Activated CD8-positive, alpha-beta memory T cell treated with anti-CD3 and anti-CD28 coated beads, Interleukin-2, amount 50 U/mL, for 4 hours (primary cell): ENCODE results near the gene CDK16.

Experiments used
- DNase-seq: peaks from one replicate; pipeline ENCODE4 v3.0.0-alpha.2; 2020

CDK16 gene

DNA sequence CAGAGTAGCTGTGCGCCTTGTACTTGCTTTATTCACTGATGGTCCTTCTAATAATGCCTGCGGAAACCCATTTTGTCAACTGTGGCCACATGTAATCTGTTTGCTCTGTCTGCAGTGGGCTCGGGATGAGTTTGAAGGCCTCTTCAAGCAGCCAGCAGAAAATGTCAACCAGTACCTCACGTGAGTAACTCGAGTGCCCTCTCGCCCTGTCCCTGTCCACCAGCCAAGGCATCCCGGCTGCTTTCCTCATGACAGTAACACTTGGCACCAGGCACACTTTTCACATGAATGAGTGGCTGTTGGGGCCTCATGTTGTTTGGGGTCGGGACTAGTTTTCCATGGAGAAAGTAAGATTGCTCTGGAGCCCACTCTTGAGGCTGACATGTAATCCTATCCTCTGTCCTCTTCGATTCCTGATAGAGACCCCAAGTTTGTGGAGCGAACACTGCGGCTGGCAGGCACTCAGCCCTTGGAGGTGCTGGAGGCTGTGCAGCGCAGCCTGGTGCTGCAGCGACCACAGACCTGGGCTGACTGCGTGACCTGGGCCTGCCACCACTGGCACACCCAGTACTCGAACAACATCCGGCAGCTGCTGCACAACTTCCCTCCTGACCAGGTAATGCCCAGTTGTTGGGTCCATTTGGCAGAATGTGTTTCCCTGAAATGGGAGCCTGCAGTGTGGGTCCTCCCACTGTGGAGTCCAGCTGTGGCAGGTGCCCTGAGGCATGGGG lies 8.8 kb upstream of the CDK16 start:
- DNase-seq = no peak

DNA sequence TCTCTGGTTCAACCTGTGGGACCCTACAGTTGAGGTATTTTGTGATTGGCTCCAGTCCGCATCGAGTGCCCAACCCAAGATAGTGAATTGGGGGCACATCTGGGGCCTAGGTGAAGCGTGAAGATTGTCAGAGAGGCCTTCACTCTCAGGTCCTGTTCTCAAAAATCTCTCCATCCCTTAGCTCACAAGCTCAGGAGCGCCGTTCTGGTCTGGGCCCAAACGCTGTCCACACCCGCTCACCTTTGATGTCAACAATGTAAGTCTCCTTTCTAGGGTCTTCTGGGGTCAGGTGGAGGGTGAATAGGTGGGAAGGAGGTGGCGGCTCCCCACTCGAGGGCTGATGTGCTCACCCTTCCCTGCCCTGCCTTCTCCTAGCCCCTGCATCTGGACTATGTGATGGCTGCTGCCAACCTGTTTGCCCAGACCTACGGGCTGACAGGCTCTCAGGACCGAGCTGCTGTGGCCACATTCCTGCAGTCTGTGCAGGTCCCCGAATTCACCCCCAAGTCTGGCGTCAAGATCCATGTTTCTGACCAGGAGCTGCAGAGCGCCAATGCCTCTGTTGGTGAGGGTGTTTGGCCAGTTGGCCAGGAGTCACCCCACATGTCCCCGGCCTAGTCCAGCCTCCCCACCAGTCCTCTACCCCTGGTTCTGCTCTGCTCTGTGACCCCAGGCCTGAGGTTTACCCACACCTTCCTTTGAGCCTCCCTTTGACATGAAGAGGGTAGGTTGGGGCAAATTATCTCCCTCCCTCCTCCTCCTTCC lies 7.6 kb upstream of the CDK16 start:
- DNase-seq = no peak

DNA sequence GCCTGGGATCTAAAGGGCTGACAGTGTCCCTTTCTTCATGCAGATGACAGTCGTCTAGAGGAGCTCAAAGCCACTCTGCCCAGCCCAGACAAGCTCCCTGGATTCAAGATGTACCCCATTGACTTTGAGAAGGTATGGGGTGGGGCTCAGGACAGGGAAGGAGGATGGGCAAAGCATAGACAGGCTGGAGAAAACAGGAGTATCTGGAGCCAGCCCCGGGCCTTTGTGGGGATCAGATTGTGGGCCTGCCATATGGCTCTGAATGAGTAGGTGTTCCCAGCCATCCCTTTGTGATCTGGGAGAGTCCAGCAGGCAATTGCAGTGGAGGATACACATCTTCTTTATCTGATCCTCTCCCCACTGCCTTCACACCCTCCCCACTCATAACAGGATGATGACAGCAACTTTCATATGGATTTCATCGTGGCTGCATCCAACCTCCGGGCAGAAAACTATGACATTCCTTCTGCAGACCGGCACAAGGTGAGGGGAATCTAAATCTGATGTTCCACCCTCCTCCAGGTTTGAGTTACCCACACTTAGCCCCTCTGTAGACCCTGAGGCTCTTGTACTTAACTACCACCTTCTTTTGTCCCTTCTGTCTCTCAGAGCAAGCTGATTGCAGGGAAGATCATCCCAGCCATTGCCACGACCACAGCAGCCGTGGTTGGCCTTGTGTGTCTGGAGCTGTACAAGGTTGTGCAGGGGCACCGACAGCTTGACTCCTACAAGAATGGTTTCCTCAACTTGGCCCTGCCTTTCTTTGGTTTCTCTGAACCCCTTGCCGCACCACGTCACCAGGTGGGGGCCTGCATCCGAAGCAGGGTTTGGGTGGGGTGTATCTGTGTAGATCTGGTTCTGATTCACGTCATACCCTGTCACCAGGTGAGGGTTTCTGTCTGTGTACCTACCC lies 5.8 kb upstream of the CDK16 start:
- DNase-seq = no peak

DNA sequence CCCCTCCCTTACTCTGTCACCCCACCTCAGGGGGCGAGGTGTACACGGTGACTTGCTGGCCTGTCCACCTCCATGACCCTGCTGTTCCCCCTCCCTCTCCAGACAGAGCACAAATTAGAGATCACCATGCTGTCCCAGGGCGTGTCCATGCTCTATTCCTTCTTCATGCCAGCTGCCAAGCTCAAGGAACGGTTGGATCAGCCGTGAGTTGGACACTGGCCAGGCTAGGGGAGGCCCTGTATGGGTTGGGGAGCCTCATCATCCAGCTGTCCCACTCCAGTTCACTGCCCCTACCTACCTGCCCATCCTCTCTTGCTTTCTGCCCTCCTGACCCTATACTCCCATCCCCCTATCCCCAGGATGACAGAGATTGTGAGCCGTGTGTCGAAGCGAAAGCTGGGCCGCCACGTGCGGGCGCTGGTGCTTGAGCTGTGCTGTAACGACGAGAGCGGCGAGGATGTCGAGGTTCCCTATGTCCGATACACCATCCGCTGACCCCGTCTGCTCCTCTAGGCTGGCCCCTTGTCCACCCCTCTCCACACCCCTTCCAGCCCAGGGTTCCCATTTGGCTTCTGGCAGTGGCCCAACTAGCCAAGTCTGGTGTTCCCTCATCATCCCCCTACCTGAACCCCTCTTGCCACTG lies 3.9 kb upstream of the CDK16 start:
- DNase-seq = no peak

DNA sequence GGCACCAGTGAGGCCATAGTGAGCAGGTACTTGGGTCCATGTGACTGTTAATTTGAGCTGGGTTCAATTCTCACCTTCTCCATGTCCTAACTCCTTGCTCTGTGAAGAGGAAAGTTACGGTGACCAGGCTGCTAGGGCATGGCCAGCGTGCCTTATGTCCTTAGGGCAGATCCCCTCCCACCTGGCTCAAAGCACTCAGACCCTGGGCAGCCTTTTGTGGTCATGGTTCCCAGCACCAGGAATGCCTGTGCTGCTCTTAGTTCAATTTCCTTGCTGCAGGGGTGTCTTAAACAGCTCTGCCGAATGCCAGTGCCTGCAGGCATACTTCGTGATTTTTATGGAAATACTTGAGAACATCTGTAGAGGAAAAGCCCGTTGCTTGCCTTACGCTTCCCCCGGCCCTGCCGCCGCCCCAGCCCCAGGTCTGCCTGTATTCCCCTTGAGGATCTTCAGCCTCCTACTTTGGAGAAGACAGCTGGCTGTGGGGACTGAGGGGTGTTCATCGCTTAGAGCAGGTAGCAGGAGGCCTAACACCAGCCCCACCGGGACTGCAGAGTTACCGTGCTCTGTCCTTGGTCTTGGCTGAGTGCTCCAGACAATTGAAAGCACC lies 3.1 kb upstream of the CDK16 start:
- no peak for DNase-seq

DNA sequence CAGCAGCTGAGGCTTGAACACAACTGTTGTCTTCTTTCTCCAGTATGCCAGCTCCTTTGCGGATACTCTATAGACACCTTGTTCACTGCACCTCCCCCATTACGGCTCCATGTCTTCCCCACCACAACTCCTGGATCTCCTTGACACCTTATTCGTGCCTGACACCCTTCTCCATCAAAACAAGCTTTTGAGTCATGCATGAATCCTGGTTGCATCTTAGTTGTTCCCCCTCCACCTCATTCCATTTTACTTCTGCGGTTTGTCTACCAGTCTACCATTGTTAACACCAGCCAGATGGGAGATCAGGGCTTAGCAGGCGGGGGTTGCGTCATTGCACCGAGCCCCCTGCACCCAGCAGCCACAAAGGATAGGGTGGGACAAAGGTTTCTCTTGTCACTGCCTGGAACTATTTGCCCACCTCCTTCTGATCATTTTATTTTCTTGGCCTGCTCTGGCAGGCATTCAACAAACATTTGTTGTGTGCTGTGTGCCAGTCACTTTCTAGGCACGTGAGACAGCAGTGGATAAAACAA lies 2.0 kb upstream of the CDK16 start:
- no peak for DNase-seq

DNA sequence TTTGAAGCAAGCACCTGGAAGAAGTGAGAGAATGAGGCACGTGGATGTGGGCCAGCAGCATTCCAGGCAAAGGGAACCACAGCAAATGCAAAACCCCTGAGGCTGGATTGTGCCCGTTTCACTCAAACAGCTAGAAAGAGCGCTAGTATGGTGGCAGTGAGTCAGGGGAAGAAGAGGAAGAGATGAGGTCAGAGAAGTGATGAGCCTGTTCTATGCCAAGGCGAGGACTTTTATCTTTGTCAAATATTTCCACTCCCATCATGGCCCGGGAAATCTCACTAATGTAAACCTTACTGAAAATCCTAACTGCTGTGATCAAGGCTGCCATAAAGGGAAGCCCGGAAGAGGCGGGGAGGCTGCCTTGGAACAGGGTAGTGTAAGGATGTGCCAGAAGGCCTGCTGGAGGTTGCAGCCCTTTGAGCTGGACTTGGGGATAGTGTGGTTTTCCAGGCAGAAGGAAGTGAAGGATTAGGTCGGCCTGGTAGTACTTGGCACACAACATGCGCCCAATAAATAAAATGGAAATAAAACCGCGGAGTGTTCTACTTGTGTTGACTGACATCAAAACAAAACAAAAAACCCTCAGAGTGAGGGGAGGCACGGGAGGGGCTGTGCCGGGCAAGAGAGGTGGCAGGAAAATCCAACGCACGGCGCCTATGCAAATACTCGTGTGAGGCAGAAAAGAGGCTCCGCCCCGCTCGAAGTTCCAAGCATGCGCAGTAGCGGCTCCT lies 1.2 kb upstream of the CDK16 start:
- no peak for DNase-seq

DNA sequence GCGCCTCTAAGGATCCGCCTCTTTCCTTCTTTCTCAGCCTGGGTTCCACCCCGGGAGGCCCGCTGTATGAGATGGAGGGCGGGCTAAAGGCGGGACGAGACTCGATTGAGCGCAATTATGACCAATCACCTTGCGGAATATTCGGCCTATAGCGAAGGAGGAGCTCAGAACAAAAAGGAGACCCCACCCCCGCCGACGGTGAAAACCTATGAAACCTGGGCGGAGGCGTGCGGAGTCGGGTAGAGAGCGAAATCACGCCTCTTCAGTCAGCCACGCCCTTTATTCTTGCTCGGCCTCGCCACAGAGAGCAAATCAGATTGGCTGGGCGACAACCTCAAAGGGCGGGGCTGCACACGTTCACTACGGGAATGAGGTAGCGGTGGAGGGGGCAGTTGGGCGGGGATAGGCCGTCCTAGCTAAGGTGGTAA lies 615 bp upstream of the CDK16 start:
- peak; percentile 97 for DNase-seq

DNA sequence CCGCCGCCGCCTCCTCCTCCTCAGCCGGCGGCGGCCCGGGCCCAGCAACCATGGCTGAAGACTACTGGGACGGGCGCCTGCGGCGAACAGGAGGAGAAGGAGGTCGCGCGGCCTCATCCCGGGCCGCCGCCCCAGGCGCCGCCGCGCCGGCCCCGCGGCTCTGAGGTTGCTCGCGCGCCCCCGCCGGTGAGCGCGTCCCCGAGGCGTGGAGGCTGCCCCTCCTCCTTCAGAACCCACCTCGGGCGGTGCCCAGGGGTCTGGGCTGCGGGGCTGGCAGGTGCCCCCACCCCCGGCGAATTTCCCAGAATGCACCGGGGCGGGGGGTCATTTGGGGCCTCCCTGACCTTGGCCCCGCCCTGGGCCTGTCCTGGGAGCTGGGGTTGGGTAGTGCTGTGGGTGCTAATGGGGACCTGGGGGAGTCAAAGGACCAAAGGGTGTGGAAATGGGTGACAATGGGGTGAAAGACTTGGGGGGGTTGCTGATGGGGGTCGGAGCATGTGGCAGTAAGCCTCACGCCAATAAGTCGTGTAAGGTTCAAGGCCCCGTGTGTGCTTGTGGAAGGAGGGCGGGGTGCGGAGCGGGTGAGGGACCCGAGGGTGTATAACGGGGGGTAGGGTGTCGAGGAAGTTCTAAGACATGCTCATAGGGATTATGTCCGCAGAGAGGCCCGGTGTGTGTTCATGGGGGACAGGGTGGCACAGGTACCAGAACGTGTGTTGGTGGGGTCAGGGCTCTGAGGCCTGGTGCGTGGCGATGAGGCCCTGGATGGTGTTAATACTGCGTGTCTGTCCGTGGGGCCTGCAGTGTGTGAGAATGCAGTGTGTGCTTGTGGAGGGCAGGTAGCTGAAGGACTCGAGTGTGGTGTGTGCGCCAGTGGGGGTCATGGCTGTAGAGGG lies 687 bp downstream of the CDK16 start:
- peak; percentile 53 for DNase-seq

DNA sequence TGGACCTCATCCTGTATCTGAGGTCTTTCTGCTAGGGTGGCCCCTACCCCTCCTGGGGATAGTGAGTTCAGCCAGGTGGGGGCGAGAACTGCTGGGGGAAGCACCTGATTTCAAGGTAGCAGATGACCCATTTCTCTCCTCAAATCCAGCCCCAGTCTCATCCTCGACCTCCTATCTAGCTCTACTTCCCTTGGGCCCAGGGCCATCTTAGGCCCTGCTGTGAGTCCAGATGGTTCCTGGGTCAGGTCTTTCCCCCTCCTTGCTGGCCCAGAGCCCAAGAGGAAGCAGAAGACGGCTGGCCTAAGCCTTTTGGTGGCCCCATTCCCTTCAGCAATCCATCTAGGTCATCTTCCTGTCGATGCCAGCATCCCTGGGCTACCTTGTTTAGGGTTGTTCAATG lies 3.3 kb downstream of the CDK16 start:
- no peak for DNase-seq

DNA sequence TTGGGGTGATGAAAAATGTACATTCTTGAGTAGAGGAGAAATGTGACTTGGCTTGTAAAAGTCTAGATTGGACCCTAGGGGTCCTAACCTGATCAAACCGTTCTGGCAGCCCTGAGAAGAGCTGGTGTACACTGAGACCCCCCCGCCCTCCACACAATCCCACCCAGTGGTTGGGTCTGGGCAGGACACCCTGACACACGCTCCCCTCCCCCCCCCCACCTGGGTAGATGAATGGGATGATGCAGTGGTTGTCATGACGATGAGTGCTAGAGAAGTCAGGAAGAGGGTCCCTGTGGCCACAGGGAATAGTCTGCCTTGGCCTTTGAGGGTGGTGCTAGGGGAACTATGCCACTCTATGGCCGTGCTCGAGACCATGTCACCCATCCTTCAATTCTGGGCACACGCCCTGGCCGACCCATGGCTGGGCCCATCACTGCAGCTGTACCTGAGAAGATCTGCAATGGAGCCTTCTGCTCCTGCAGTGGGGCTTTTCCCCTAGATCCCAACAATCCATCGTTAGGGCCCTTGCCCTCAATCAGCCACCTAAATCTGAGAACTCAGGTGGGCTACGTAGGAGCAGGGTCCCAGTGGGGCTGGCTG lies 4.4 kb downstream of the CDK16 start:
- DNase-seq = no peak

DNA sequence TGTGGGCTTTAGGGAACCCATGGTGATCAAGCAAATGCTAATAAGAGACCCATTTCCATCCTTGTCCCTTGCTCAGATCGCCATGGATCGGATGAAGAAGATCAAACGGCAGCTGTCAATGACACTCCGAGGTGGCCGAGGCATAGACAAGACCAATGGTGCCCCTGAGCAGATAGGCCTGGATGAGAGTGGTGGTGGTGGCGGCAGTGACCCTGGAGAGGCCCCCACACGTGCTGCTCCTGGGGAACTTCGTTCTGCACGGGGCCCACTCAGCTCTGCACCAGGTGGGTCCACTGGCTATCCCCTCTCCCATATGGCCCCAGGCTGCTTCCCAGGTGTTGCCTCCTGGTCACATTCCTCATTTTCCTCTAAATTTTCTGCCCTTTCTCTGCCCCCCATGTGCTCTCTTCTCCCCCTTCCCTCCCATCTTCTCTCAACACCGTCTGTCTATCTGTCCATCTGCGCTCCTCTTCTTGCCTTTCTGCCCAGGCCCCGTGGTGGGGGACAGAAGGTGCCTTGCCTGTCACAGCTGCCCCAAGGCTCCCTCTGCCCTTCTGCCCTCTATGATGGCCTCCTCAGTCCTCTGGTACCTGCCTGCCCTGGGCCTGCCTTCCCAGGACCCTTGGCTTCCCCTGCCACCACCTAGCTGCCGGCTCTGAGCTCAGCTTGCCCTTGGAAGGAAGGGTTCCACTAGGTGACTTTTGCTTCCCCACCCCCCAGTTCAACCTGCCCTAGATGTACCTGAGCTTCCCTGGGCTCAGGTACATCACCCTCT lies 5.2 kb downstream of the CDK16 start:
- no peak for DNase-seq

DNA sequence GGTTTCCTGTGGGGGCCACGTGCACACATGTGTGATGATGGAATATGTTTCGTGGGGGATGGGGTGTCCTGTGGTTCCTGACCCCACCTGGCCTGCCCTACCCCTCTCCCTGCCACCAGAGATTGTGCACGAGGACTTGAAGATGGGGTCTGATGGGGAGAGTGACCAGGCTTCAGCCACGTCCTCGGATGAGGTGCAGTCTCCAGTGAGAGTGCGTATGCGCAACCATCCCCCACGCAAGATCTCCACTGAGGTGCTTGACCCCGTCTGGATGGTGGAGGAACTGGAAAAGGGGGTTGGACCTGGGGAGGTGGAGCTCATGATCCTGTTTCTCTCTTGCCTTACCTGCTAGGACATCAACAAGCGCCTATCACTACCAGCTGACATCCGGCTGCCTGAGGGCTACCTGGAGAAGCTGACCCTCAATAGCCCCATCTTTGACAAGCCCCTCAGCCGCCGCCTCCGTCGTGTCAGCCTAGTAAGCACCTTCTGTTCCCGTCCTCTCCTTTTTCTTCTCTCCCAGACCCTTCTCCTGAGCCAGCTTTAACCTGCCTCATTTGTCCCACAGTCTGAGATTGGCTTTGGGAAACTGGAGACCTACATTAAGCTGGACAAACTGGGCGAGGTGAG lies 5.9 kb downstream of the CDK16 start:
- DNase-seq = no peak

DNA sequence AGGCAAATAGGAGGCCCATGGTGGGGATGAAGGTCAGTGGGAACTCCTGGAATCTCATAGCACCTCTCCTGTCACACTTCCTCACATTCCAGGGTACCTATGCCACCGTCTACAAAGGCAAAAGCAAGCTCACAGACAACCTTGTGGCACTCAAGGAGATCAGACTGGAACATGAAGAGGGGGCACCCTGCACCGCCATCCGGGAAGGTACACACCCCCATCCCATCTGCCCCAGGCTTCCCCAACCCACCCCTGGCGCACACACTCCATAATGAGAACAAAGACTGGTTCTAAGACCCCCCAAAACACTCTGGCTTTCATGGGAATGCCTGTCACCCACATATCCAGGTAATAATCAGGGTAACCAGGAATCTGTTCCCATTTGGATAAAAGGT lies 6.4 kb downstream of the CDK16 start:
- no peak for DNase-seq

DNA sequence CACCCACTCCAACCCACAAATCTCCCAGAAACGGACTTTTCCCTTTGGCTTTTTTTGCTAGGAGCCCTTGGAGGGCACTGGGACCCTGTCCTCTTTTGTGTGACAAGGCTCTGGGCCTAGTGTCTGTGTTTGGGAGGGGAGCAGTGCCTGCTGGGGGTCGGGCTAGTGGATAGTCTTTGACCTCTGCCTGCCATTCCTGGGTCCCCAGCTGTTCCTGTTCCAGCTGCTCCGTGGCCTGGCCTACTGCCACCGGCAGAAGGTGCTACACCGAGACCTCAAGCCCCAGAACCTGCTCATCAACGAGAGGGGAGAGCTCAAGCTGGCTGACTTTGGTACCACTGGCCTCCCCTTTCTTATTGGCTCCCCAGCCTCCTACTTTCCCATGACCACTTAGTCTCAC lies 7.6 kb downstream of the CDK16 start:
- no peak for DNase-seq

DNA sequence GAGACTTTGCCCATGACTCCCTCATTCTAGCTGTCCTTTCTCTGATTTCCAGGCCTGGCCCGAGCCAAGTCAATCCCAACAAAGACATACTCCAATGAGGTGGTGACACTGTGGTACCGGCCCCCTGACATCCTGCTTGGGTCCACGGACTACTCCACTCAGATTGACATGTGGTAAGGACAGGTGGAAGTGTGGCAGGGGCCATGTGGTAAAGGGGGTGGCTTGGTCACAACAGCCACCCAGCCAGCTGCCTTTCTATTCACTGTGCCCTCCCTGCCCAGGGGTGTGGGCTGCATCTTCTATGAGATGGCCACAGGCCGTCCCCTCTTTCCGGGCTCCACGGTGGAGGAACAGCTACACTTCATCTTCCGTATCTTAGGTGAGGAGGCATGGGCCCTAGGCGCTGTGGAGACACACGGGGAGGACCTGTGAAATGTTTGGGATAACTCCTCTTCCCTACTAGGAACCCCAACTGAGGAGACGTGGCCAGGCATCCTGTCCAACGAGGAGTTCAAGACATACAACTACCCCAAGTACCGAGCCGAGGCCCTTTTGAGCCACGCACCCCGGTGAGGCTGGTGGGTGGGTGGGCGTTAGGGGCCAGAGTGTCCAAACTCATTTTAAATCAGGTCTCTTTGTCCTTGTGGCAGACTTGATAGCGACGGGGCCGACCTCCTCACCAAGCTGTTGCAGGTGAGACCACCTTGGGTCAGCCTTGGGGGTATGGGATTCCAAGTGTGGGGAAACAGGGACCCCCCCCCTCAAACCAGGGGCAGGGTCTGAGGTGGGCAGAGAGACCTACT lies 8.3 kb downstream of the CDK16 start:
- DNase-seq = no peak

DNA sequence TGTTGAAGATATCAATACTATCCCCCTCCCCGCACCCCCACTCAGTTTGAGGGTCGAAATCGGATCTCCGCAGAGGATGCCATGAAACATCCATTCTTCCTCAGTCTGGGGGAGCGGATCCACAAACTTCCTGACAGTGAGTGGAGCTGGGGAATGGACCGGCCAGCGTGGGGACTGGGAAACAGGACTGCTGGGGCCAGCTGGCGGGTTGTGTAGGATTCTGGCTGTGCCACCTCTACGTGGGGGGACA lies 8.8 kb downstream of the CDK16 start:
- DNase-seq = no peak
